SKM-1 treated with dmso at 0.1 percent for 144 hours (cell line): ENCODE data around the gene KRTAP10-1.

ENCODE experiments used
- DNase-seq: peaks from one replicate; lab custom pipeline; 2025; ENCODE audit not compliant: unreplicated experiment; lab: John Stamatoyannopoulos, UW

Gene KRTAP10-1

GRCh38 chr21:44517175-44517899, 22.7 kb downstream of the KRTAP10-1 start:
- no peak for DNase-seq

GRCh38 chr21:44516828-44517174, 23.2 kb downstream of the KRTAP10-1 start:
- DNase-seq: no peak

- no peak for DNase-seq
Observed at GRCh38 chr21:44516342-44516741, 23.7 kb downstream of the KRTAP10-1 start.

- DNase-seq: no peak
Observed at GRCh38 chr21:44515359-44516165, 24.4 kb downstream of the KRTAP10-1 start.

- DNase-seq: no peak
Observed at GRCh38 chr21:44514746-44515358, 25.1 kb downstream of the KRTAP10-1 start.

- no peak for DNase-seq
Observed at GRCh38 chr21:44514218-44514520, 25.8 kb downstream of the KRTAP10-1 start.

- no peak for DNase-seq
Observed at GRCh38 chr21:44513389-44514217, 26.4 kb downstream of the KRTAP10-1 start.

GRCh38 chr21:44512496-44513388, 27.3 kb downstream of the KRTAP10-1 start:
- DNase-seq: no peak

- no peak for DNase-seq
Observed at GRCh38 chr21:44511938-44512275, 28.1 kb downstream of the KRTAP10-1 start.

GRCh38 chr21:44511219-44511937, 28.6 kb downstream of the KRTAP10-1 start:
- DNase-seq: no peak

GRCh38 chr21:44510508-44511218, 29.3 kb downstream of the KRTAP10-1 start:
- peak; percentile 29 for DNase-seq

- no peak for DNase-seq
Observed at GRCh38 chr21:44510109-44510507, 29.9 kb downstream of the KRTAP10-1 start.

GRCh38 chr21:44509539-44509938, 30.5 kb downstream of the KRTAP10-1 start:
- DNase-seq: no peak

- no peak for DNase-seq
Observed at GRCh38 chr21:44508711-44509445, 31.1 kb downstream of the KRTAP10-1 start.

- DNase-seq: no peak
Observed at GRCh38 chr21:44508426-44508710, 31.6 kb downstream of the KRTAP10-1 start.

- DNase-seq: no peak
Observed at GRCh38 chr21:44507673-44508425, 32.1 kb downstream of the KRTAP10-1 start.

- no peak for DNase-seq
Observed at GRCh38 chr21:44506279-44507255, 33.4 kb downstream of the KRTAP10-1 start.
